BLaER1 (cell line): ENCODE results near the gene PRKAR2A.
A peak's percentile ranks its signal among the peaks of the same experiment; 100 is the strongest.

ENCODE experiments used
- H3K27ac ChIP-seq: shearing (Covaris generic); formaldehyde crosslinking; 2 replicates; pipeline ENCODE4 v1.8.1; 2022
- H3K27me3 ChIP-seq: shearing (Covaris generic); formaldehyde crosslinking; 2 replicates; pipeline ENCODE4 v1.8.1; 2022
- H3K36me3 ChIP-seq: shearing (Covaris generic); formaldehyde crosslinking; 2 replicates; pipeline ENCODE4 v1.8.1; 2022
- H3K4me1 ChIP-seq: shearing (Covaris generic); formaldehyde crosslinking; 2 replicates; pipeline ENCODE4 v1.8.1; 2022
- H3K4me2 ChIP-seq: shearing (Covaris generic); formaldehyde crosslinking; 2 replicates; pipeline ENCODE4 v1.8.1; 2022
- H3K4me3 ChIP-seq: shearing (Covaris generic); formaldehyde crosslinking; 2 replicates; pipeline ENCODE4 v1.8.1; 2022
- H3K9ac ChIP-seq: shearing (Covaris generic); formaldehyde crosslinking; 2 replicates; pipeline ENCODE4 v1.8.1; 2022
- H3K9me3 ChIP-seq: shearing (Covaris generic); formaldehyde crosslinking; 2 replicates; pipeline ENCODE4 v1.8.1; 2022
- H4K20me1 ChIP-seq: shearing (Covaris generic); formaldehyde crosslinking; 2 replicates; pipeline ENCODE4 v1.8.1; 2022
- Cebpa-rat ChIP-seq: shearing (Covaris generic); IDR thresholded peaks from 2 replicates; pipeline ENCODE4 v1.8.1; 2022

PRKAR2A gene

DNA sequence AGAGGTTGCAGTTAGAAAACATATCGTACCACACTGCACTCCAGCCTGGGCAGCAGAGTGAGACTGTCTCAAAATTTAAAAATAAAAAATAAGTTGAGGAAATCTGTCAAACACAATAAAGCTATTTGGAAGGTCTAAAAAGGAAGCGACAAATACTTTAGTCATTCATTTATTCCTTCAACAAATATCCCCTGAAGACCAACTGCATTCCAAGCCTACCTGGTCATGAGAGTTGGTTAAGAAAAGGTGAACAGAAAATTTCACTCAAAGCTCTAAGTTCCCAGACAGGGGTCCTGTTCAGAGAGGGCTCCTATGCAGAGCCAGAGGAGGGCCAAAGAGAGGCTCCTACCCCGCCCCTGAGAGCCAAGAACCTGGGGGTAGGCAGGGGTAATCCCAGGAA, 15.4 kb upstream of the PRKAR2A start:
- Histone ChIP-seq H3K36me3 (peaks cover 34% of the 10 kb centered on the region), H3K4me2 (no peak overlapping the region)
- no peak for TF ChIP-seq Cebpa-rat

DNA sequence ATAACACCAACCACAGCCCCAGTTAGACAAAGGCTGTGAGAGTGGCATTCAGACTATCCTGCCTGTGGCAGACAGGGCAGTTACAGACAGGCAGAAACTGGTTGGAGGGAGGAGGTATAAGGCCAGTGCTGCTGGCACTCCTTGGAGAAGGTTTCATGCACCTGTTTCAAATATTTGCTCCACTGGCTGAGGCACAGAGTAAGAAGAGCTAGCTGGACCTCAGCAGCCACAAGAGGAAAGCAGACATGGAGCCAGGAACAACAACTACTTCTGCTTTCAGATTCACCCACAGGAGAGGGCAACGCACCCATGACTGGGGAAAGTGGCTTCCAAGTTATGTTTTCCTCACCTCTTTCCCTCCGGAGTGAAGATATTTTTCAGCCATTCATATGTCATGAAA, 11.5 kb upstream of the PRKAR2A start:
- H4K20me1 ChIP-seq, result no peaks in the 10 kb centered on the region
- H3K4me1 ChIP-seq, result peaks cover 23% of the 10 kb centered on the region
- no peaks in the 10 kb centered on the region for H3K9me3 ChIP-seq
- H3K36me3 ChIP-seq, result peaks cover 36% of the 10 kb centered on the region
- H3K4me2 ChIP-seq, result no peak overlapping the region
- H3K9ac ChIP-seq, result no peak overlapping the region
- H3K4me3 ChIP-seq, result no peak overlapping the region
- no peak for TF ChIP-seq Cebpa-rat
- H3K27ac ChIP-seq, result no peak overlapping the region
- no peaks in the 10 kb centered on the region for H3K27me3 ChIP-seq

More for the DNA sequence above, 15.4 kb upstream of the PRKAR2A start:
- H3K9me3 ChIP-seq, result no peaks in the 10 kb centered on the region
- no peak overlapping the region for H3K9ac ChIP-seq
- H3K4me3 ChIP-seq, result no peak overlapping the region
- H3K27ac ChIP-seq, result no peak overlapping the region
- no peaks in the 10 kb centered on the region for H4K20me1 ChIP-seq
- no peaks in the 10 kb centered on the region for H3K4me1 ChIP-seq
- H3K27me3 ChIP-seq, result no peaks in the 10 kb centered on the region

GRCh38 chr3:48858709-48859108, 11.0 kb upstream of the PRKAR2A start:
- TF ChIP-seq Cebpa-rat, result no peak
- Histone ChIP-seq H3K4me2 (no peak overlapping the region), H3K4me3 (no peak overlapping the region), H3K27ac (no peak overlapping the region), H3K36me3 (peaks cover 36% of the 10 kb centered on the region), H3K4me1 (peaks cover 28% of the 10 kb centered on the region), H3K9ac (no peak overlapping the region), H3K27me3 (no peaks in the 10 kb centered on the region), H3K9me3 (no peaks in the 10 kb centered on the region), H4K20me1 (no peaks in the 10 kb centered on the region)

DNA sequence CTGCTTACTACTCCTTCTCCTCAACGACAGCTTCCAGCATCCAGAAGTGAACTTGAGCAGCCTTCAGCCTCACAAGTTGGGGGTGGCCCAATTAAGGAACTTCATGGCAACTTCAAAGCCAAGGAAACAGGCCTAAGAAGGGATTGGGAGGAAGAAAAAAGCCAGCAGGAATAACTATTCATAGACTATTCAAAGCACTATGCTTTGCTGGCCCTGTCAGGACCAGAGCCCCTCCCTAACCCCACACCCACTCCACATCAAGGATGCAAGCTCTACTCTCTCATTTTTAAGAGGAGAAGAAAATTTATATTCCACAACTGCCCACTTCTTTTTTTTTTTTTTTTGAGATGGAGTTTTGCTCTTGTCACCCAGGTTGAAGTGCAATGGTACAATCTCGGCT, 10.0 kb upstream of the PRKAR2A start:
- Histone ChIP-seq H3K4me1 (peaks cover 32% of the 10 kb centered on the region), H3K9ac (no peak overlapping the region), H3K9me3 (no peaks in the 10 kb centered on the region), H4K20me1 (no peaks in the 10 kb centered on the region), H3K4me2 (no peak overlapping the region), H3K4me3 (no peak overlapping the region), H3K27me3 (no peaks in the 10 kb centered on the region), H3K36me3 (peaks cover 36% of the 10 kb centered on the region), H3K27ac (no peak overlapping the region)
- TF ChIP-seq Cebpa-rat, result no peak

- TF ChIP-seq Cebpa-rat, result no peak
- Histone ChIP-seq H3K4me3 (no peak overlapping the region), H3K27ac (peak overlapping the region; percentile 72), H3K4me1 (peaks cover 41% of the 10 kb centered on the region), H3K9ac (peak overlapping the region; percentile 40; the same call in 1 of the 2 replicates), H3K27me3 (no peaks in the 10 kb centered on the region), H4K20me1 (no peaks in the 10 kb centered on the region), H3K9me3 (no peaks in the 10 kb centered on the region), H3K4me2 (peak overlapping the region; percentile 33), H3K36me3 (peaks cover 26% of the 10 kb centered on the region)
Measured at GRCh38 chr3:48856469-48856868, 8.8 kb upstream of the PRKAR2A start.

DNA sequence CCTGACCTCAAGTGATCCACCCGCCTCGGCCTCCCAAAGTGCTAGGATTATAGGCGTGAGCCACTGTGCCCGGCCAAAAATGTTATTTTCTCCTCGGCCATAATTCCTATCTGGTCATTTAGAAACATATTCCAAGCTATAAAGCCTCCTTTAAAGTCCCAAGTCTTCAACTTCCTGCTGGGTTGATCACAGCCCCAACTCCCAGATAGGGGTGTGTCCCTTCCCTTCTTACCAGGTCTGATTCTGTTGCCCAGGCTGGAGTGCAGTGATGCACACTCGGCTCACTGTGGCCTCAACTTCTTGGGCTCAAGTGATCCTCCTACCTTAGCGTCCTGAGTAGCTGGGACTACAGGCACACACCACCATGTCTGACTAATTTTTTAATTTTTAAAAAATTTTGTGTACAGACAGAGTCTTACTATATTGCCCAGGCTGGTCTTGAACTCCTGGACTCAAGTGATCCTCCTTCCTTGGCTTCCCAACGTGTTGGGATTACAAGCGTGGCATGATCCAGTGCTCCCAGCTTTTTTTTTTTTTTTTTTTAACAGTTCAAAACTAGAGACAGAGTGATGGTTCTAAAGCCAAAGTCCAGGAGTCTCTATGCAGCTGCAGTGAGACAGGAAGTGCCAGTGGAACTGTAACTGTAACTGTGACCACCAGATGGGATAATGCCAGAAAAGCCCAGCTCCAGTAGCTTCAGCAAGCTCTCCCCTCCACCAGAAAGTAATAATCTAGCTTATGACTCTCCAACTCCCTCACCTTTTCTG, 8.2 kb upstream of the PRKAR2A start:
- Histone ChIP-seq H3K4me3 (no peak overlapping the region), H3K27ac (peak overlapping the region; percentile 72), H3K27me3 (no peaks in the 10 kb centered on the region), H3K4me1 (peaks cover 45% of the 10 kb centered on the region), H3K4me2 (peak overlapping the region; percentile 33), H3K36me3 (peaks cover 20% of the 10 kb centered on the region), H3K9ac (peak overlapping the region; percentile 40; the same call in 1 of the 2 replicates), H4K20me1 (no peaks in the 10 kb centered on the region), H3K9me3 (no peaks in the 10 kb centered on the region)
- no peak for TF ChIP-seq Cebpa-rat

DNA sequence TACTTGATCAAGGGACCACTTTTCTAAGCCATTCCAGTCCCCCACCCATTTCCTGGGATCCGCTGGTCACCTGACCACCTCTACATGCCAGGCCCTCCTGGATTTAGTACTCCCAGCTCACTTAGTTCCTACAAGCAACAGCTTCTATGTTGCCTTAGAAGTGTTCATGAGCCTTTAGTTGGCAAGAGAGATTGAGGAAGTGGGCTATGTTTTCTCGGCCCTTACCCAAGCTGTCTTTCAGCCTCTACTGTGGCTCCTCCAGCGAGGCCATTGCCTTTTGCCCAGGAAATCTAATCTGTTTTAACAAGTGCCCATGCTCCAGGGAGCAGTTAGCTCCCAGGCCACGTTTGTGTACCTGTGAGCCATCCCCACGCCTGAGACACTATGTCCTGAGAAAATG, 4.5 kb upstream of the PRKAR2A start:
- Histone ChIP-seq H4K20me1 (no peaks in the 10 kb centered on the region), H3K27ac (peak overlapping the region; percentile 14; the same call in 1 of the 2 replicates), H3K4me1 (peaks cover 53% of the 10 kb centered on the region), H3K9ac (no peak overlapping the region), H3K4me3 (no peak overlapping the region), H3K4me2 (no peak overlapping the region), H3K27me3 (peaks cover 14% of the 10 kb centered on the region), H3K9me3 (no peaks in the 10 kb centered on the region), H3K36me3 (no peaks in the 10 kb centered on the region; the same call in 1 of the 2 replicates)
- no peak for TF ChIP-seq Cebpa-rat

DNA sequence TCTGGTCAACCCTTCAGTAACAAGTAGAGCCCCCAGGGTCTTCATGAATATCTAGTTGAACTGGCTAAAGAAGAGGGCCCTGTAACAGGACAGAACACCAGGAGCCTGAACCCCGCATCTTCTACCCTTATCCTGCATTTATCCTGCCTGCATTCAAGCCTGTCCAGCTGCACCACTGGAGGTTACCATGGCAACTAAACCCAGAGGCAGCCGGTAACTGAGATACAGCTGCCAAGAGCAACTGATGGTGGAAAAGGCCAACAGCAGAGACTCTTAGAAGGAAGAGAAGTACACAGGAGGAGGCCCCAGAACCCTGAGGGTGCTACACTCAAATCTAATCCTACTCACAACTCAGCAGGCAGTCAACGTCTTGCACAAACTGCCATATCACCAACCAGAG, 3.7 kb upstream of the PRKAR2A start:
- TF ChIP-seq Cebpa-rat, result no peak
- no peak overlapping the region for H3K4me2 ChIP-seq
- H3K4me1 ChIP-seq, result peaks cover 57% of the 10 kb centered on the region
- peaks cover 2% of the 10 kb centered on the region; the same call in 1 of the 2 replicates for H4K20me1 ChIP-seq
- H3K9ac ChIP-seq, result no peak overlapping the region
- no peaks in the 10 kb centered on the region for H3K9me3 ChIP-seq
- H3K27me3 ChIP-seq, result peaks cover 21% of the 10 kb centered on the region
- no peak overlapping the region for H3K4me3 ChIP-seq
- no peak overlapping the region for H3K27ac ChIP-seq
- H3K36me3 ChIP-seq, result no peaks in the 10 kb centered on the region

- H3K9me3 ChIP-seq, result no peaks in the 10 kb centered on the region
- peaks cover 22% of the 10 kb centered on the region for H3K27me3 ChIP-seq
- H3K9ac ChIP-seq, result no peak overlapping the region
- H3K4me3 ChIP-seq, result no peak overlapping the region
- no peak overlapping the region for H3K4me2 ChIP-seq
- no peak overlapping the region for H3K27ac ChIP-seq
- H4K20me1 ChIP-seq, result peaks cover 12% of the 10 kb centered on the region; the same call in 1 of the 2 replicates
- no peak for TF ChIP-seq Cebpa-rat
- no peaks in the 10 kb centered on the region for H3K36me3 ChIP-seq
- peaks cover 45% of the 10 kb centered on the region for H3K4me1 ChIP-seq
Measured at GRCh38 chr3:48848816-48849515, 1.3 kb upstream of the PRKAR2A start.

GRCh38 chr3:48847053-48847503, 596 bp downstream of the PRKAR2A start:
- Histone ChIP-seq H3K4me2 (peak overlapping the region; percentile 96), H3K27me3 (peaks cover 22% of the 10 kb centered on the region), H3K4me3 (peak overlapping the region; percentile 87), H4K20me1 (peaks cover 12% of the 10 kb centered on the region; the same call in 1 of the 2 replicates), H3K9me3 (no peaks in the 10 kb centered on the region), H3K27ac (peak overlapping the region; percentile 67), H3K9ac (peak overlapping the region; percentile 83), H3K36me3 (no peaks in the 10 kb centered on the region), H3K4me1 (peaks cover 35% of the 10 kb centered on the region)
- TF ChIP-seq Cebpa-rat, result no peak
